Astrocyte (in vitro differentiated cells and primary cell): ENCODE data around the gene ASB8. TPM values are rescaled to one million over a fixed set of nuclear protein-coding genes. Genes with fewer than 3 reads are reported as not detected.

Experiments used
- DNase-seq: peaks from one replicate; pipeline ENCODE4 v3.0.0-alpha.2; 2010; ENCODE audit warnings: low read depth
- FAIRE-seq: peaks from 2 replicates; lab custom pipeline; 2011; peaks lifted over from hg19 to GRCh38; lab: Jason Lieb, UNC
- H2AFZ ChIP-seq: 2 replicates; pipeline ENCODE4 v1.6.0; 2012; ENCODE audit warnings: low read depth, low read length, inconsistent platforms
- H3K27ac ChIP-seq: 2 replicates; pipeline ENCODE4 v1.5.1; 2011; ENCODE audit warnings: low read depth, low read length, inconsistent platforms
- H3K27me3 ChIP-seq: 2 replicates; pipeline ENCODE4 v1.6.0; 2011; ENCODE audit warnings: low read length, inconsistent platforms; ENCODE audit not compliant: insufficient read depth
- H3K36me3 ChIP-seq: 2 replicates; pipeline ENCODE4 v1.5.1; 2011; ENCODE audit warnings: low read length, inconsistent platforms; ENCODE audit not compliant: insufficient read depth
- H3K4me1 ChIP-seq: 2 replicates; pipeline ENCODE4 v1.5.1; 2011; ENCODE audit warnings: low read length, inconsistent platforms; ENCODE audit not compliant: insufficient read depth
- H3K4me2 ChIP-seq: 2 replicates; pipeline ENCODE4 v1.6.0; 2012; ENCODE audit warnings: low read length, inconsistent platforms
- H3K4me3 ChIP-seq: 2 replicates; pipeline ENCODE4 v1.5.1; 2011; ENCODE audit warnings: low read depth, mild to moderate bottlenecking, low read length, inconsistent platforms; ENCODE audit not compliant: insufficient read depth
- H3K79me2 ChIP-seq: 2 replicates; pipeline ENCODE4 v1.6.0; 2012; ENCODE audit warnings: mild to moderate bottlenecking, low read length, inconsistent platforms; ENCODE audit not compliant: insufficient read depth
- H3K9ac ChIP-seq: 2 replicates; pipeline ENCODE4 v1.6.0; 2012; ENCODE audit warnings: mild to moderate bottlenecking, low read length, inconsistent platforms
- H3K9me3 ChIP-seq: 2 replicates; pipeline ENCODE4 v1.5.1; 2012; ENCODE audit warnings: low read depth, mild to moderate bottlenecking, low read length, inconsistent platforms; ENCODE audit not compliant: insufficient read depth
- H4K20me1 ChIP-seq: 2 replicates; pipeline ENCODE4 v1.6.0; 2012; ENCODE audit warnings: low read length, inconsistent platforms; ENCODE audit not compliant: insufficient read depth
- H3K27ac Mint-ChIP-seq: one replicate; pipeline ENCODE4 v1.8.0; 2021; ENCODE audit warnings: mild to moderate bottlenecking, mixed read lengths; ENCODE audit not compliant: unreplicated experiment
- H3K27me3 Mint-ChIP-seq: one replicate; pipeline ENCODE4 v1.8.0; 2021; ENCODE audit warnings: low read depth, mixed read lengths; ENCODE audit not compliant: unreplicated experiment
- H3K36me3 Mint-ChIP-seq: one replicate; pipeline ENCODE4 v1.8.0; 2021; ENCODE audit warnings: low read depth, mixed read lengths; ENCODE audit not compliant: unreplicated experiment
- H3K4me1 Mint-ChIP-seq: one replicate; pipeline ENCODE4 v1.8.0; 2021; ENCODE audit warnings: low read depth, mixed read lengths; ENCODE audit not compliant: unreplicated experiment
- H3K4me3 Mint-ChIP-seq: one replicate; pipeline ENCODE4 v1.8.0; 2021; ENCODE audit warnings: mild to moderate bottlenecking, moderate library complexity, mixed read lengths; ENCODE audit not compliant: unreplicated experiment
- H3K9me3 Mint-ChIP-seq: one replicate; pipeline ENCODE4 v1.8.0; 2021; ENCODE audit warnings: mild to moderate bottlenecking, mixed read lengths; ENCODE audit not compliant: unreplicated experiment
- CTCF ChIP-seq: IDR thresholded peaks from 2 replicates; pipeline ENCODE4 v1.5.1; 2011; ENCODE audit warnings: low read depth, mild to moderate bottlenecking, inconsistent platforms, low read length, moderate library complexity; ENCODE audit not compliant: insufficient read depth
- EZH2 ChIP-seq: IDR thresholded peaks from 2 replicates; pipeline ENCODE4 v1.6.1; 2012; ENCODE audit warnings: mild to moderate bottlenecking, low read length, inconsistent platforms; ENCODE audit not compliant: insufficient read depth
- total RNA-seq: library from RNA; stranded (reverse); gene quantifications from 2 replicates; pipeline ENCODE4 v1.2.1, GENCODE V29; 2021

ASB8 gene
- total RNA-seq, 1 donor from 2014 or later = 29.9 TPM

DNA sequence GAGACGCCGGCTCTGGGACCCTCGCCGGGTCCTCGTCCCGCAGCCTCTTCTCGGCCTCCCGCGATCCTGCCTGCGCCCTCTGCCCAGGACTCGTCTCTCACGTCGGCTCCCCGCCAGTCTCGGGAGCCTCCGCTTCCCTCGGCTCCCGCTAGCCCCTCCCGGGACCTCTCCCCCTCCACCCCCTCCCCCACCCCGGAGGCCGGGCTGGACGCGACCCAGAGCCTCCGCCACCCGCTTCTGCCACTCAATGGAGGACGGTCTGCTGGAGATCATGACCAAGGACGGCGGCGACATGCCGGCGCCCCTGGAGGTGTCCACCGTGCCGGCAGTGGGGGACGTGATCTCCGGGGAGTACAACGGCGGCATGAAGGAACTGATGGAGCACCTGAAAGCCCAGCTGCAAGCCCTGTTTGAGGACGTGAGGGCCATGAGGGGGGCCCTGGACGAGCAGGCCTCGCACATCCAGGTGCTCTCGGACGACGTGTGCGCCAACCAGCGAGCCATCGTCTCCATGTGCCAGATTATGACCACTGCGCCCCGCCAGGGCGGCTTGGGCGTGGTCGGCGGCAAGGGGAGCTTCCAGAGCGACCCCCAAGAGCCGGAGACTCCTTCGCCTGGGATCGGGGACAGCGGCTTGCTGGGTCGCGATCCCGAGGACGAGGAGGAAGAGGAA lies 26.7 kb upstream of the ASB8 start:
- H3K4me1 Mint-ChIP-seq = peaks cover 7% of the 10 kb centered on the region
- FAIRE-seq (no peak), DNase-seq (no peak)
- Histone ChIP-seq H3K27me3 (peaks cover 41% of the 10 kb centered on the region), H2AFZ (peak overlapping the region; percentile 90), H3K36me3 (no peaks in the 10 kb centered on the region), H4K20me1 (no peaks in the 10 kb centered on the region), H3K79me2 (no peaks in the 10 kb centered on the region), H3K9me3 (no peaks in the 10 kb centered on the region), H3K4me2 (peak overlapping the region; percentile 98), H3K4me3 (peak overlapping the region; percentile 80), H3K9ac (peak overlapping the region; percentile 69), H3K27ac (no peak overlapping the region), H3K4me1 (peaks cover 6% of the 10 kb centered on the region)
- H3K27ac Mint-ChIP-seq = no peak overlapping the region
- no peaks in the 10 kb centered on the region for H3K9me3 Mint-ChIP-seq
- H3K27me3 Mint-ChIP-seq = peaks cover 56% of the 10 kb centered on the region
- peak overlapping the region; percentile 92 for H3K4me3 Mint-ChIP-seq
- TF ChIP-seq CTCF (no peak), EZH2 (peak; percentile 98)
- no peaks in the 10 kb centered on the region for H3K36me3 Mint-ChIP-seq

DNA sequence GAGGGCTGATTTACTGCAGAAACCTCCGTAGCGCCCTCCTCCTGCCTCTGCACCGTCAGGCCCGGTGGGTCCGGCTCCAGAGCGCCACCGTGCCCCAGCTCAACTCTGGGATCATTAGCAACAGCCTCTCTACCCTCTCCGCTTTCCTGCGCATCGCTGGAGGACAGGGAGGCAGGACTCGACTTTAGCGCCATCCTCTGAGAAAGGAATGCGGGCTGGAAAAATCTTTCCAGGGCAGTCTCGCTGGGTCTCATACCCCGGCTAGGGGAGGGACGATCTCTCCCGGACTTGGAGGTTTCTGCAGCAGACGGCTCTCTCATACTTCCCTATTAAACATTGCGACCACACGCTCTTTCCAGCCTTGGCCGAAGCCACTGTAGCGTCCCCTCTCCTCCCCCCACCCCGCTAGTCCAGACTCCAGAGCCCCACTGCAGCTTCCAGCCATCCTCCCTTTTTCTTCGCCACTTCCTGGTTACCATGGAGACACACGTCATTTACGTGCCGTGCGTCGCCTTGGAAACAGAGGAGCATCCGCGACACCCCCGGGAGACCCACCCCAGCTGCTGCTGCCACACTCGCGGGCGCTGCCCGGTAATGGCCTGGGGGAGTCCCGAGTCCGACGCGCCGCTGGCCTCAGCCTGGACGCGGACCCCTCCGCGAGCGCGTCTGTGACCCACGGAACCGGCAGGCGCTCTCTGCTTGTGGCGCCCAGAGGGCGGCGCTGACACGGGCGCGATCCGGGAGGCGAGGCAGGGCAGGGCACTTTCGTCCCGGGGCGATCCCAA lies 26.0 kb upstream of the ASB8 start, which contains the start of gene CCDC184:
TSS of gene CCDC184 (plus strand) at position 554 of the 785 bp plus-strand sequence. CDS start 479 bp downstream, outside the sequence.
- Histone ChIP-seq H3K4me2 (peak within 1 kb of the TSS; percentile 98), H2AFZ (peak within 1 kb of the TSS; percentile 90), H4K20me1 (no peaks in the 10 kb centered on the region), H3K27me3 (peaks cover 46% of the 10 kb centered on the region), H3K27ac (no peak within 1 kb of the TSS), H3K79me2 (no peaks in the 10 kb centered on the region), H3K4me3 (peak within 1 kb of the TSS; percentile 80), H3K4me1 (peaks cover 6% of the 10 kb centered on the region), H3K9ac (peak within 1 kb of the TSS; percentile 69), H3K36me3 (no peaks in the 10 kb centered on the region), H3K9me3 (no peaks in the 10 kb centered on the region)
- peaks cover 56% of the 10 kb centered on the region for H3K27me3 Mint-ChIP-seq
- no peaks in the 10 kb centered on the region for H3K9me3 Mint-ChIP-seq
- DNase-seq (peak; percentile 68), FAIRE-seq (no peak)
- H3K27ac Mint-ChIP-seq = peak within 1 kb of the TSS; percentile 73
- peak within 1 kb of the TSS; percentile 92 for H3K4me3 Mint-ChIP-seq
- no peaks in the 10 kb centered on the region for H3K36me3 Mint-ChIP-seq
- peaks cover 4% of the 10 kb centered on the region for H3K4me1 Mint-ChIP-seq
- TF ChIP-seq EZH2 (no peak), CTCF (no peak)
